ENCODE measurements around the gene CYP4F12. TPM values are rescaled to one million over a fixed set of nuclear protein-coding genes. Genes with fewer than 3 reads are reported as not detected.

Gene CYP4F12
- total and polyA plus RNA-seq, 2 of the 8 experiments (the other 6 are each of a cell fraction or from before 2014, with no cell fraction given): not detected

DNA sequence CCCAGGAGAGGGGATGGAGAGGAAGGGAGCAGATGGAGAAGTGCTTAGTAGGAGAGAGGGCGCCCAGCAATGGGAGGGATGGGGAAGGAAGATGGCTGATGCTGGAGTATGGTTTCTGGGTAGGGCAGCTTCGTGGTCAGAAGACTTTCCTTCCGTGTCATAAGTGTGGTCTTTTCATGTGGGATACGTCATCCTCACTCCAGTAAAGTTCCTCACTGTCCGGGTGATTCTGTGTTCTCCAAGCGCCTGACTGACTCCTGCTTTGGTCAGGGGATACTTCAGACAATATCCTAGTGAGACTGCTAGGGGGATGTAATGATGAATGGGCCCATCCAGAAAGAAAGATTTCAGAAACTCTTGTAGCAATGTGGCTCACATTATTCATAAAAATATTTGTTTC, 61.0 kb downstream of the CYP4F12 start:
- Histone ChIP-seq H3K27ac (ENCODE audit: low read depth, low read length) (no peak overlapping the region), H4K20me1 (replicated peaks in 1 of 2; ENCODE audit: control insufficient read depth in 1 of 2, insufficient read depth in 2 of 2, low read length in 2 of 2) (no peaks in the 10 kb centered on the region), H2AFZ (ENCODE audit: low read length) (no peak overlapping the region), H4K8ac (ENCODE audit: extremely low read depth, insufficient read depth, low read length) (no peak overlapping the region), H3K9ac (replicated peaks in 1 of 4; ENCODE audit: extremely low read depth in 1 of 4, low read depth in 3 of 4, low read length in 3 of 4) (no peak overlapping the region), H4K91ac (replicated peaks; ENCODE audit: insufficient read length, low read length) (no peak overlapping the region), H3K14ac (ENCODE audit: insufficient read length) (no peak overlapping the region), H3K79me1 (ENCODE audit: low read depth, low read length) (no peaks in the 10 kb centered on the region), H3K27me3 (replicated peaks in 1 of 4; ENCODE audit: control insufficient read depth in 3 of 4, extremely low read depth in 1 of 4, insufficient read depth in 3 of 4, low read length in 3 of 4) (no peaks in the 10 kb centered on the region), H3K4ac (replicated peaks; ENCODE audit: insufficient read length, low read depth, low read length) (no peak overlapping the region), H3K18ac (ENCODE audit: extremely low read depth, low read length) (no peak overlapping the region), H2BK120ac (replicated peaks; ENCODE audit: low read depth, low read length) (no peak overlapping the region), H2BK20ac (ENCODE audit: low read length) (no peak overlapping the region), H2AK5ac (ENCODE audit: low read depth, low read length) (no peak overlapping the region), H3K4me2 (ENCODE audit: insufficient read depth in 1 of 2, low read depth in 2 of 2, low read length in 2 of 2) (no peak overlapping the region), H3K23ac (ENCODE audit: insufficient read length) (no peak overlapping the region), H3K23me2 (ENCODE audit: low read depth, low read length) (no peaks in the 10 kb centered on the region), H3K36me3 (ENCODE audit: control insufficient read depth in 2 of 4, insufficient read depth in 4 of 4, low read length in 3 of 4) (no peaks in the 10 kb centered on the region; a peak in 1 of 8 replicates), H3K56ac (replicated peaks; ENCODE audit: insufficient read length, low read depth, low read length) (no peak overlapping the region), H2BK5ac (ENCODE audit: low read depth, low read length) (no peak overlapping the region), H4K5ac (ENCODE audit: insufficient read length, low read depth, low read length) (no peak overlapping the region), H2BK12ac (ENCODE audit: low read depth, low read length) (no peak overlapping the region), H3K79me2 (ENCODE audit: control insufficient read depth in 1 of 2, insufficient read depth in 2 of 2, low read length in 2 of 2) (no peaks in the 10 kb centered on the region), H2BK15ac (ENCODE audit: low read length) (no peak overlapping the region), H3K4me1 (replicated peaks in 1 of 4; ENCODE audit: control insufficient read depth in 3 of 4, insufficient read depth in 4 of 4, low read length in 3 of 4) (no peaks in the 10 kb centered on the region), H3K9me3 (ENCODE audit: insufficient read depth in 2 of 2, low read depth in 1 of 2, low read length in 1 of 2) (peaks cover 39 to 69% of the 10 kb centered on the region in 2 experiments), H3K4me3 (ENCODE audit: extremely low read depth in 1 of 4, insufficient read depth in 2 of 4, low read depth in 3 of 4, low read length in 4 of 4) (no peak overlapping the region)
- 52% methylated on average over 6 of the region's 6 CpGs; no CpG with 5 or more reads in 1 of the 2 experiments for WGBS, 2 experiments (ENCODE audit: extremely low coverage in 1 of 2, insufficient coverage in 1 of 2, insufficient read length in 1 of 2, insufficient replicate concordance in 2 of 2, low coverage in 1 of 2, low lambda C conversion rate in 2 of 2, missing lambda C conversion rate in 1 of 2)
- DNase-seq (ENCODE audit: low read depth in 1 of 2, low spot score in 2 of 2) (no peak), FAIRE-seq (no peak)
- CTCF ChIA-PET (ENCODE audit: partially characterized antibody): no interaction called here
- POLR2A ChIA-PET (ENCODE audit: partially characterized antibody): no interaction called here
- TF ChIP-seq, protein P1, sequence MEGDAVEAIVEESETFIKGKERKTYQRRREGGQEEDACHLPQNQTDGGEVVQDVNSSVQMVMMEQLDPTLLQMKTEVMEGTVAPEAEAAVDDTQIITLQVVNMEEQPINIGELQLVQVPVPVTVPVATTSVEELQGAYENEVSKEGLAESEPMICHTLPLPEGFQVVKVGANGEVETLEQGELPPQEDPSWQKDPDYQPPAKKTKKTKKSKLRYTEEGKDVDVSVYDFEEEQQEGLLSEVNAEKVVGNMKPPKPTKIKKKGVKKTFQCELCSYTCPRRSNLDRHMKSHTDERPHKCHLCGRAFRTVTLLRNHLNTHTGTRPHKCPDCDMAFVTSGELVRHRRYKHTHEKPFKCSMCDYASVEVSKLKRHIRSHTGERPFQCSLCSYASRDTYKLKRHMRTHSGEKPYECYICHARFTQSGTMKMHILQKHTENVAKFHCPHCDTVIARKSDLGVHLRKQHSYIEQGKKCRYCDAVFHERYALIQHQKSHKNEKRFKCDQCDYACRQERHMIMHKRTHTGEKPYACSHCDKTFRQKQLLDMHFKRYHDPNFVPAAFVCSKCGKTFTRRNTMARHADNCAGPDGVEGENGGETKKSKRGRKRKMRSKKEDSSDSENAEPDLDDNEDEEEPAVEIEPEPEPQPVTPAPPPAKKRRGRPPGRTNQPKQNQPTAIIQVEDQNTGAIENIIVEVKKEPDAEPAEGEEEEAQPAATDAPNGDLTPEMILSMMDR (IDR thresholded peaks at IDR 0.05; ENCODE audit: control extremely low read depth in 1 of 3, insufficient read depth in 1 of 3, low read depth in 1 of 3, low read length in 3 of 3): no peak
- TF ChIP-seq TAF7 (optimal IDR thresholded peaks at IDR 0.05; ENCODE audit: borderline replicate concordance, low read depth, low read length) (no peak), JUN (IDR thresholded peaks at IDR 0.05; ENCODE audit: low read depth, low read length) (no peak), EP300 (IDR thresholded peaks at IDR 0.05; ENCODE audit: borderline replicate concordance in 1 of 2, low read depth in 2 of 2, low read length in 2 of 2) (no peak), RNF2 (IDR thresholded peaks at IDR 0.05; ENCODE audit: borderline replicate concordance, low read depth, low read length, missing control alignments, poor library complexity, severe bottlenecking) (no peak), ZNF274 (IDR thresholded peaks at IDR 0.05; ENCODE audit: borderline replicate concordance, extremely low read depth, low read length) (no peak), TAF1 (IDR thresholded peaks at IDR 0.05; ENCODE audit: low read depth, low read length) (no peak), JUND (IDR thresholded peaks at IDR 0.05; ENCODE audit: low read length) (no peak), RBBP5 (IDR thresholded peaks at IDR 0.05; ENCODE audit: borderline replicate concordance, low read depth, low read length) (no peak), TCF12 (IDR thresholded peaks at IDR 0.05; ENCODE audit: low read depth, low read length) (no peak), CREB1 (IDR thresholded peaks at IDR 0.05) (no peak), BCL11A (IDR thresholded peaks at IDR 0.05; ENCODE audit: low read depth in 2 of 2, low read length in 2 of 2) (no peak)
